ENCODE measurements around the gene LGALS7B. TPM values are rescaled to one million over a fixed set of nuclear protein-coding genes. Genes with fewer than 3 reads are reported as not detected.
"Not testable (repeated sequence)": the region's sequence is repeated elsewhere in the genome, so short reads cannot be mapped to it uniquely, and the experiment has no call there.

LGALS7B gene
- total RNA-seq, 1 donor from 2014 or later, result not detected

- intact Hi-C loops (cut with micrococcal nuclease), result no loop called here
Observed at GRCh38 chr19:38816131-38816750, 27.2 kb downstream of the LGALS7B start.

- intact Hi-C loops (cut with micrococcal nuclease), result no loop called here
Observed at GRCh38 chr19:38817081-38817480, 28.1 kb downstream of the LGALS7B start.

DNA sequence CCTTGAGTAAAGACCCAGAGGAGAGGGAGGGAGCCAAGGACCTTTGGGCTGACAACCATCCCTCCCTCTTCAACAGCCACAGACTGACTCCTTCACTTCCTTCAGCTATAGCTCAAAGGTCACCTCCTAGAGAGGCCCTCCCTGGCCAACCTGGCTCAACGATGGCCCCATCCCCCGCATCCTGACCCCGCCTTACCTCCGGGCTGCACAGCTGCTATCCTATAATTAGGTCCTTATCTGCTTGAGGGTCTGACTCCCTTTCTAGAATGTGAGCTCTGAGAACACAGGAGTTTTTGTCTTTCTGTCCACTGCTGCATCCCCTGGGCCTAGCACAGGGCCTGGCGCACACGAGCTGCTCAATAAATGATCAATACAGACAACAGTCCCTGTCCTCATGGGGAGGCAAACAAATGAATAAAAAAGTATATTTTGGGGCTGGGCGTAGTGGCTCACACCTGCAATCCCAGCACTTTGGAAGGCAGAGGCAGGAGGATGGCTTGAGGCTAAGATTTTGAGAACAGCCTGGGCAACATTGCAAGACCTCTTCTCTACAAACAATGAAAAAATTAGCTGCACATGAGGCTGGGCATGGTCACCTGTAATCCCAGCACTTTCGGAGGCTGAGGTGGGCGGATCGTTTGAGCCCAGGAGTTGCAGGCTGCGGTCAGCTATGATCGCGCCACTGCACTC lies 30.4 kb downstream of the LGALS7B start:
- intact Hi-C loops (cut with micrococcal nuclease), result no loop called here

- intact Hi-C loops (cut with micrococcal nuclease), result not testable (repeated sequence)
Observed at GRCh38 chr19:38821230-38821825, 32.3 kb downstream of the LGALS7B start.

- intact Hi-C loops (cut with micrococcal nuclease), result not testable (repeated sequence)
Observed at GRCh38 chr19:38825936-38826335, 36.9 kb downstream of the LGALS7B start.

- intact Hi-C loops (cut with micrococcal nuclease), result no loop called here
Observed at GRCh38 chr19:38826856-38827551, 38.0 kb downstream of the LGALS7B start.

DNA sequence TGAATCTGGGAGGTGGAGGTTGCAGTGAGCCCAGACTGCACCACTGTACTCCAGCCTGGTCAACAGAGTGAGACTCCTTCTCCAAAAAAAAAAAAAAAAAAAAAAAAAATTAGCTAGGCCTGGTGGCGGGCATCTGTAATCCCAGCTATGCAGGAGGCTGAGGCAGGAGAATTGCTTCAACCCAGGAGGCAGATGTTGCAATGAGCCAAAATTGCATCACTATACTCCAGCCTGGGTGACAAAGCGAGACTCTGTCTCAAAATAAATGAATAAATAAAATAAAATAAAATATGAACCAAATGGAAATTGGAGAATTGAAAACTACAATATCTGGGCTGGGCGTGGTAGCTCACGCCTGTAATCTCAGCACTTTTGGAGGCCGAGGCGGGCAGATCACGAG lies 40.2 kb downstream of the LGALS7B start:
- intact Hi-C loops (cut with micrococcal nuclease), result not testable (repeated sequence)

DNA sequence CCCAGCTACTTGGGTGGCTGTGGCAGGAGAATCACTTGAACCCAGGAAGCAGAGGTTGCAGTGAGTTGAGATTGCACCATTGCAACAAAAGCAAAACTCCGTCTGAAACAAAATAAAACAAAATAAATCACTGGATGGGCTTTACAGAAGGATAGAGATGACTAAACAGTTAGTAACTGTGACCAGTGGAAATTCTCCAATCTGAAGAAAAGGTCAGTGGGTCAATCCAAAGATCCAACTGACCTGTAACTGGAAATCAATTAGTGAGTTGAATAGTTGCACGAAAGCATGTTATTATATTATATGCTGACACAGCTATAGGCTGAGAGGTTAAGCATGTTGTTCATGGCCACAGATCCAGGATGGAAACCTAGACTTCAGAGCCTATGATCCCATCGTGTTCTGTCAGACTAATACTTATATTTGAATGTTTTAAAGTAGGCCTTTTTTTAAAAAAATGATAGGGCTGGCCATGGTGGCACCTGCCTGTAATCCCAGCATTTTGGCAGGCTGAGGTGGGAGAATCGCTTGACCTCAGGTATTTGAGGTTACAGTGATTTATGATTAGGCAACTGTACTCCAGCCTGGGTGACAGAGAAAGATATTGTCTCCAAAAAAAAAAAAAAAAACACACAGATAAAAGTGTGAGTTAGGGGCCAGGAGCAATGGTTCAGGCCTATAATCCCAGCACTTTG lies 41.2 kb downstream of the LGALS7B start:
- intact Hi-C loops (cut with micrococcal nuclease), result loop anchor here (2.0 to 5.0 kb wide), 4 partner anchors 37 to 443 kb away; partner anchors contain the start of genes GGN and SPRED3

DNA sequence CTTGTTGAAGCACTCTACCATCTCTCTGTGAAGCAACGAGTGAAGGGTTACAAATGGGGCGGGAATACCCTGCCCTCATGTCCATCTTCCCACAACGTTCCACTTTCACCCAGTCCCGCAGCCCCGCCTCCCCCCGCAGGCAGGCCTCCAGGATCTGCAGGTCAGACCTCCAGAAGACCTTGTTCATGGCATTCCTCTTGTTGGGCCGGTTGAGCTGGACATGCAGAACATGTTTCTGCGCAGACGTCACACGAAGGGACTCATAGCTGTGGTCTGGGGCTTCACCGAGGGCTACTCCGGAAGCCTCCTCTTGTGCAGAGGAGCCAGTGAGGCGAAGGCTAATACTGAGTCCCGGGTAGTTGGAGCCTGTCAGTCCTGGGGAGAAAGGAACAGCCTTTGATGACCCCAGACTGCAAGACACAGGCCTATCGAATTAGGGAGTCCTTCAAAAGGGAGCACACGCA lies 42.2 kb downstream of the LGALS7B start:
- intact Hi-C loops (cut with micrococcal nuclease), result loop anchor here (1.0 to 5.0 kb wide), 15 partner anchors 11 to 444 kb away; partner anchors contain the start of genes ACTN4, EIF3K, FAM98C and GGN

DNA sequence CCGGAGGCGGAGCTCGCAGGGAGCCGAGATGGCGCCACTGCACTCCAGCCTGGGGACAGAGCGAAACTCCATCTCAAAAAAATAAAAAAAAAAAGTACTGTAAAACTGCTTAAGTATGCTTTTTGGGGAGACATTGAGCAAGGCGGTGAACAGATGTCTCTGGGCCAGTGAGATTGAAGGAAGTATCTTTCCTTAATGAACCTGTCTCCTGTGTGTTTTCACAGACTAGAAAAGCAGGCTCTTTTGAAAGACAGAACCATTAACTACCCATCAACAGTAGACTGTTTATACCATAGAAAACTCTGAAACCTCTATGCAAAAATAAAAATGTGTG lies 44.1 kb downstream of the LGALS7B start:
- intact Hi-C loops (cut with micrococcal nuclease), result loop anchor here (5.0 kb wide), 3 partner anchors 66 to 446 kb away; partner anchors contain the start of genes GGN and SPRED3

- intact Hi-C loops (cut with micrococcal nuclease), result loop anchor here (5.0 kb wide), 3 partner anchors 67 to 447 kb away; partner anchors contain the start of genes GGN and SPRED3
Observed at GRCh38 chr19:38834104-38834490, 45.1 kb downstream of the LGALS7B start.

- intact Hi-C loops (cut with micrococcal nuclease), result loop anchor here (5.0 kb wide), 3 partner anchors 67 to 447 kb away; partner anchors contain the start of genes GGN and SPRED3
Observed at GRCh38 chr19:38834590-38834989, 45.6 kb downstream of the LGALS7B start.

GRCh38 chr19:38836159-38836982 lies 47.4 kb downstream of the LGALS7B start:
- intact Hi-C loops (cut with micrococcal nuclease), result no loop called here

DNA sequence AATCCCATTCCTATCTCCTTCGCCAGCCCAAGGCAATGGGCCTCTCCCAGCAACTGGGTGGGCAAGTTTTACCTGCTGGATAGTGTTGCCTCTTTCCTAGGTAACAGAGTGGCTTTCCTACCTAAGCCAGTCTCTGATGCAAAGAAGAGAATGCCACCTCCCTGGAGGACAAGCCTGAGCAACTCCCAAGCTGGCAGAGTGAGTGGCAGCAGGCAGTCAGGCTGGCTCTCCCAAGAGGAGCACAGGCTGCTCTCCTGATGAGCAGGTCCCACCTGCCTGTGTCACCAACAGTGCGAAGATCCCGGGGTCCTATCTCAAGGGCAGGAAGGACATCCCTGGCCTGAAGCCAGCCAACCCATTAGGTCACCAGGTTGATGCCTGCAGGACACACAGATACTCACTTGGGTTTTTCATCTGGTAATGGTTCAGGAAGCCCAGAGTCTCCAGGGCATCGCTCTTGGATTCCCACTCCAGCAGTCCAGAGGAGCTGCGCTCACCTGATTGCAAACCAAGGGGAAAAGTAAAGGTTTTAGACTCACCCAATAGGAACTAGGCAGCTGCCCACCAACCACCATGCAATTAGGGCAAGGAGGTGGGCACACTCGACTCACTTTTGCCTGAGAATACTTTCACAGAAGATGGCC lies 48.1 kb downstream of the LGALS7B start:
- intact Hi-C loops (cut with micrococcal nuclease), result no loop called here

- intact Hi-C loops (cut with micrococcal nuclease), result no loop called here
Observed at GRCh38 chr19:38837656-38838121, 48.7 kb downstream of the LGALS7B start.

DNA sequence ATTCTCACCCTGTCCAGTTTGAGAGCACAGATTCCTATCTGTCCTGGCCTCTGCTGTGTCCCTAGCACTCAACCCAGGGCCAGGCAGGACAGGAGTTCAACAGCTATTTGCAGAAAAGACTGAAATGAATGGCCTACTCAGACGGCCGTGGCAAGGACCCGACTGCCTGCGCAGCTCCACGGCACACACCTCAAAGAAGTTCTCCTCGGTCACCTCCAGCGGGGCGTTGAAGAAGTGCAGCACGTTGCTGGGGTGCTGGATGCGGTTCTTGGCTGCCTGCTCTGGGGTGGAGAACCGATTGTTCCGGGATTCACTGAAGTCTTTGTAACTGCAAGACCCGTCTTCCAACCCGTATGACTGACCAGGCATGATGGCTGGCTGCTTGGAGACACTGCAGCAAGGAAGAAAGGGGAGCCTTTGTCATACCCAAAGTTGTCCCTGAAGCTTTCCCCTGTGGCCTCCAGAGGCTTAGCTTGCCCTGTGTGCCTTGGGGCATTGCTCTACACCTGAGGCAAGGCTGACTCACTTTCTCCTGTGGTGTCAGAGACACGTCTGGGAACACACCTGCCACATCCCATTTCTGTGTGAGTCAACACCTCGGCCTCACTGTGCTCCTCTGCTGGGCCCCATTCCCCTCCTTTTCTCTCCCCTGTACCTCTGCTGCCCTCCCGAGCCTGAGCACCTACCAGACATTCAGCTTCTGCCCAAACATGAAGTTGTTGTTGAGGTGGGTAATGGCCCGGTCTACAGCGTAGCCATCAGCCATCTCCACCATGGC lies 49.4 kb downstream of the LGALS7B start:
- intact Hi-C loops (cut with micrococcal nuclease), result no loop called here

GRCh38 chr19:38838986-38839761 lies 50.2 kb downstream of the LGALS7B start:
- intact Hi-C loops (cut with micrococcal nuclease), result no loop called here

Measured in T-helper 1 cell treated with Interleukin-12 subunit alpha and Interleukin-12 subunit beta and Interleukin-4 antibody, amounts not matched to agents 30 ng/mL and 1 ng/mL, for 36 hours (primary cell).